ENCODE measurements around the gene RASA2. TPM values are rescaled to one million over a fixed set of nuclear protein-coding genes. Genes with fewer than 3 reads are reported as not detected.

RASA2 gene
- total RNA-seq, 1 donor, result 21.7 TPM

GRCh38 chr3:141445990-141446389 is 40.8 kb upstream of the RASA2 start:
- no peak for TF ChIP-seq CTCF (IDR thresholded peaks at IDR 0.05; ENCODE audit: extremely low read depth, low read depth, low read length)
- Histone ChIP-seq H3K27me3 (ENCODE audit: insufficient read depth, low read length) (no peaks in the 10 kb centered on the region), H3K36me3 (ENCODE audit: insufficient read depth, low read length) (peaks cover 58% of the 10 kb centered on the region), H4K20me1 (ENCODE audit: insufficient read depth, low read length) (no peaks in the 10 kb centered on the region), H3K27ac (ENCODE audit: low read depth, low read length) (peak overlapping the region; percentile 33), H3K4me2 (ENCODE audit: insufficient read depth, low read length) (no peak overlapping the region), H3K79me2 (ENCODE audit: insufficient read depth, low read length) (peaks cover 44% of the 10 kb centered on the region), H3K4me1 (ENCODE audit: insufficient read depth, low read length) (peaks cover 65% of the 10 kb centered on the region), H3K4me3 (ENCODE audit: insufficient read depth, low read length) (no peak overlapping the region), H3K9me3 (ENCODE audit: low read depth, low read length) (no peaks in the 10 kb centered on the region), H2AFZ (ENCODE audit: low read length) (no peak overlapping the region)
- no peak for DNase-seq (ENCODE audit: insufficient read length, low spot score, missing footprints)

GRCh38 chr3:141446737-141447136 is 40.1 kb upstream of the RASA2 start:
- Histone ChIP-seq H3K4me1 (ENCODE audit: insufficient read depth, low read length) (peaks cover 59% of the 10 kb centered on the region), H3K27me3 (ENCODE audit: insufficient read depth, low read length) (no peaks in the 10 kb centered on the region), H4K20me1 (ENCODE audit: insufficient read depth, low read length) (no peaks in the 10 kb centered on the region), H3K9me3 (ENCODE audit: low read depth, low read length) (no peaks in the 10 kb centered on the region), H2AFZ (ENCODE audit: low read length) (no peak overlapping the region), H3K36me3 (ENCODE audit: insufficient read depth, low read length) (peaks cover 58% of the 10 kb centered on the region), H3K79me2 (ENCODE audit: insufficient read depth, low read length) (peaks cover 44% of the 10 kb centered on the region), H3K27ac (ENCODE audit: low read depth, low read length) (no peak overlapping the region), H3K4me3 (ENCODE audit: insufficient read depth, low read length) (no peak overlapping the region), H3K4me2 (ENCODE audit: insufficient read depth, low read length) (no peak overlapping the region)
- TF ChIP-seq CTCF (IDR thresholded peaks at IDR 0.05; ENCODE audit: extremely low read depth, low read depth, low read length), result no peak
- DNase-seq (ENCODE audit: insufficient read length, low spot score, missing footprints), result no peak

GRCh38 chr3:141447383-141447782 is 39.4 kb upstream of the RASA2 start:
- no peak for DNase-seq (ENCODE audit: insufficient read length, low spot score, missing footprints)
- H3K27ac ChIP-seq (ENCODE audit: low read depth, low read length), result peak overlapping the region; percentile 38

GRCh38 chr3:141448606-141449220 is 38.1 kb upstream of the RASA2 start:
- no peak for DNase-seq (ENCODE audit: insufficient read length, low spot score, missing footprints)
- Histone ChIP-seq H2AFZ (ENCODE audit: low read length) (no peak overlapping the region), H3K4me3 (ENCODE audit: insufficient read depth, low read length) (no peak overlapping the region), H3K9me3 (ENCODE audit: low read depth, low read length) (no peaks in the 10 kb centered on the region), H3K4me1 (ENCODE audit: insufficient read depth, low read length) (peaks cover 45% of the 10 kb centered on the region), H3K27ac (ENCODE audit: low read depth, low read length) (peak overlapping the region; percentile 38), H3K36me3 (ENCODE audit: insufficient read depth, low read length) (peaks cover 41% of the 10 kb centered on the region), H3K27me3 (ENCODE audit: insufficient read depth, low read length) (no peaks in the 10 kb centered on the region), H3K4me2 (ENCODE audit: insufficient read depth, low read length) (no peak overlapping the region), H3K79me2 (ENCODE audit: insufficient read depth, low read length) (peaks cover 33% of the 10 kb centered on the region), H4K20me1 (ENCODE audit: insufficient read depth, low read length) (no peaks in the 10 kb centered on the region)
- TF ChIP-seq CTCF (IDR thresholded peaks at IDR 0.05; ENCODE audit: extremely low read depth, low read depth, low read length), result no peak

More at GRCh38 chr3:141447383-141447782, 39.4 kb upstream of the RASA2 start:
- Histone ChIP-seq H3K79me2 (ENCODE audit: insufficient read depth, low read length) (peaks cover 44% of the 10 kb centered on the region), H3K4me1 (ENCODE audit: insufficient read depth, low read length) (peaks cover 56% of the 10 kb centered on the region), H2AFZ (ENCODE audit: low read length) (no peak overlapping the region), H3K4me3 (ENCODE audit: insufficient read depth, low read length) (no peak overlapping the region), H4K20me1 (ENCODE audit: insufficient read depth, low read length) (no peaks in the 10 kb centered on the region), H3K36me3 (ENCODE audit: insufficient read depth, low read length) (peaks cover 55% of the 10 kb centered on the region), H3K9me3 (ENCODE audit: low read depth, low read length) (no peaks in the 10 kb centered on the region), H3K4me2 (ENCODE audit: insufficient read depth, low read length) (no peak overlapping the region), H3K27me3 (ENCODE audit: insufficient read depth, low read length) (no peaks in the 10 kb centered on the region)
- no peak for TF ChIP-seq CTCF (IDR thresholded peaks at IDR 0.05; ENCODE audit: extremely low read depth, low read depth, low read length)
